AG10803 (cell line): ENCODE results near the gene RNF13.
A peak's percentile ranks its signal among the peaks of the same experiment; 100 is the strongest.

Experiments
- DNase-seq: peaks from one replicate; pipeline ENCODE4 v3.0.0; 2010; ENCODE audit warnings: low read depth
- H3K4me3 ChIP-seq: 2 replicates; pipeline ENCODE4 v1.5.1; 2011; ENCODE audit warnings: mild to moderate bottlenecking, low read length, control low read depth
- CTCF ChIP-seq: conservative IDR thresholded peaks from 2 replicates; pipeline ENCODE4 v1.5.1; 2011; ENCODE audit warnings: mild to moderate bottlenecking, low read length, control low read depth, inconsistent platforms

RNF13 gene

GRCh38 chr3:149770246-149770645 lies 42.8 kb upstream of the RNF13 start:
- H3K4me3 ChIP-seq: no peak overlapping the region
- TF ChIP-seq CTCF: no peak
- no peak for DNase-seq

- H3K4me3 ChIP-seq: no peak overlapping the region
- peak; percentile 33 for DNase-seq
- TF ChIP-seq CTCF: peak; percentile 87
Measured at GRCh38 chr3:149771652-149772271, 41.3 kb upstream of the RNF13 start.

GRCh38 chr3:149772861-149773260 lies 40.2 kb upstream of the RNF13 start:
- DNase-seq: no peak
- H3K4me3 ChIP-seq: no peak overlapping the region

GRCh38 chr3:149776170-149776569 lies 36.8 kb upstream of the RNF13 start:
- no peak overlapping the region for H3K4me3 ChIP-seq
- DNase-seq: no peak
- no peak for TF ChIP-seq CTCF

More at GRCh38 chr3:149772861-149773260, 40.2 kb upstream of the RNF13 start:
- no peak for TF ChIP-seq CTCF

GRCh38 chr3:149777414-149778214 lies 35.4 kb upstream of the RNF13 start:
- no peak for DNase-seq
- no peak for TF ChIP-seq CTCF
- H3K4me3 ChIP-seq: no peak overlapping the region

- H3K4me3 ChIP-seq: no peak overlapping the region
- no peak for TF ChIP-seq CTCF
- no peak for DNase-seq
Measured at GRCh38 chr3:149781211-149781610, 31.8 kb upstream of the RNF13 start.

- H3K4me3 ChIP-seq: no peak overlapping the region
- DNase-seq: no peak
- TF ChIP-seq CTCF: no peak
Measured at GRCh38 chr3:149781741-149782140, 31.3 kb upstream of the RNF13 start.
